Hypothalamus (tissue), 51 donors: ENCODE measurements around the gene LYL1.

Source experiments
- DNase-seq, 51 donors: peaks; one replicate each; lab custom pipeline; 2025; lab: John Stamatoyannopoulos, UW

Gene LYL1

DNA sequence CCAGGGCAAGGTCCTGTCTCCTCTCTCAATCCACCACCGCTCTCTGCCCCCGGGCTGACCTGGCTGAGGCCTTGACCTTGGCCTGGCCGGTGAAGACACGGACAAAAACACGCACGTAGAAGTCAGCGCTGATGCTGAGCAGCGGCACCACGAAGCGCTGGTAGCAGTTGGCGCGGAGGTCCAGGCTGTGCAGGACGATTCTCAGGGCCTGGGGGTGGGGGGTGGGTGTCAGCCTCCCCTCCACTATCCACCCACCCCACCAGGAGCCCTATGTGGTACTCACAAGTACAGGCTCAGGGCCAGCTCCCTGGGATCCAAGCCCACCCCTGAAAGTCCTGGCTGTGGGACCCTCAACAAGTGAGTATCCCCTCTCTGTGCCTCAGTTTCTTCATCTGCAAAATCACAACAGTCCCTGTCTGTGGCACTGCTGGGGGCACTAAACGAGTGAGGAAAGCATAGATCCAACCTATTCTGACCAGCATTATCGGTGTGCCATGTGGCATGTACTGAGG, 7.5 kb upstream of the LYL1 start:
- no peak for DNase-seq

DNA sequence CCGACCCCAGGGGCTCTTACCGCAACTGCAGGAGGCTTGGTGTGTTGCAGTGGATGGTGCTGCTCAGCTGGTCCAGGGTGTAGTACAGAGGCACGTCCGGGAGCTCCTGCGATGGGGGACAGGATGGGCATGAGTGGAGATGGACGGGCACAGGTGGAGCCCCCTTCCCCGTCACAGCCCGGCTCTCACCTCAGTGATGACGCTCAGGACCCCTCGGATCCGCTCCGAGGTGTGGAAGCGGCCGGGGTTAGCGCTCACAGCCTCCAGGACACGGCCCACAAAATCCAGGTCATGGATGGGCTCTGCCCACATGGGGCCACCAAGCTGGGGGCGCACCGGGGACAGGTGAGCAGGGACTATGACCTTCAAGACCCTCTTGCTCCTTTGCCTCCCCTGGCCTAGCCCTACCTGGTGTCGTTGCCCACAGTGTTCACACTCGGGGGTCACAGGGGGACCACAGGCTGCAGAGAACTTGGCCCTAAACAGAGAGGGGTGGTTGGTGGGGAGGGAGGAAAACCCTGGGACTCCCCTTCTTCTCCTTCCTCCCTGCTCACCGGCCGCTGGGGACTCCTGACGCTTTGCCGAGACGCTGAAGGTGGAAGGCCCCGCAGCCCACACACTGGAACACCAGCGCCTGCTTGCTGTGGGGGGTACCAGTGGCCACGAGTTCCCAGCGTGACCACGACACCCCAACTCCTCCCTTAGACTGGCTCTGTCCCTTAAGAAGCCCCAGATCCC, 6.9 kb upstream of the LYL1 start:
- DNase-seq, result no peak

DNA sequence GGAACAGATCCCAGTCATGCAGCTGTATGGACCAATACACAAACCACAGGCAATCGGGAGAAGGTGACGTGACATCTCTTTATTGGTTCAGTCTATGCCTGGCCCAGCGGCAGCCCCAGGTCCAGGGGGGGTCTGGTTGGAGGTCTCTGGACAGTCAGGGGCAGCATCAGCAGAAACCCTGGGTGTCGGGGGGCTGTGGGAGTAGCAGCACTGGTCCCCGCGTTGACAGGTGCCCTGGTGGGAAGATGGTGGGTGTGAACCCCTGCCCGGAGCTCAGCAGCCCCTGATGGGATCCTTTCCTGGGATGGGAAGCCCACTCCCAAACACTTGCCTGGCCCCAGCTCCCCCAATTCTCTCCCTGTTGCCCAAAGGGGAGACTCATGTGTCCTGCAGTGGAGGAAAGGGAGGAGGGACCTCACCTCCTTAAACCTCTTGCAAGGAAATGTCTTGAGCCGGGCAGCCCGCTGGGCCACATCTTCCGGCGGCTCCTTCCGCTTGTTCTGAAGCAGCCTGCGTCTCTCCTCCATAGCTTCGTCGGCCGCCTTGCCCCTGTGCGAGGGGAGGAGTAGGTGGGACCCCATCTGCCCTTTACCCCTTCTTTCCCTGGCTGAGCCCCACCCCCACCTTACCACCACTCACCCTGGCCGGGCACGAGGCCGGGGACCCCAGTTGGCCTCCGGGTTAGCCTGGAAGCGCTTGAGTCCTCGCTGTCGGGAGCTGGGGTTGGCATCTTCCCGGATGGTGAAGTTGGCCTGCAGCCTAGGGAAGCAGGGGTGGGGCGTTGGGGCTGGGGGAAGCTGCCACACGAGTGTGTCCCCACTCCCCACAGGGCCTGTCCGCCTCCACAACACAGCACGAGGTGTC, 2.4 kb upstream of the LYL1 start:
- DNase-seq, result no peak

DNA sequence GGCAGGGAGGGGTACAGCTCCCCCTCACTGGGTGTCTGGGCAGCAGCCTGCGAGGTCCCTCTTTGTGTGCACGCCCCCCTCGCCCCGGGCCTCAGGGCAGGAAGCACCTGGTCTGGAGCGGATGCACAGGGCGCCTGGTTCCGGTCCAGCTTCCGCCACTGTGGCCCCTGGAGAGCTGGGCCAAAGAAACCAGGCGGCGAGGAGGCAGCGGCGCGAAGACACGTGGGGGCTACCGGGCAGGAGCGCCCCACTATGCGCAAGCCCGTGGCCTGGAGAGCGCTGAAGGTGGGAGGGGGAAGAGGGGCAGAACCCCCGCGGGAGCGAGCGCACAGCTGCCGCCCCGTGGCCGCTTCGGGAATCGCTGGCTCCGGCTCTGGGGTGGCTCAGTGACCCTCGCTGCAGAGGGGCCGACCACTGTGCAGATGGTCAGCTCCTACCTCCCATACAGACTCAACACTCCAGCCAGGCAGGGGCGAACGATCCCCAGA, 1.7 kb upstream of the LYL1 start:
- peak in 36 of 51 donors; percentile 9 to 78 (median 47) for DNase-seq

DNA sequence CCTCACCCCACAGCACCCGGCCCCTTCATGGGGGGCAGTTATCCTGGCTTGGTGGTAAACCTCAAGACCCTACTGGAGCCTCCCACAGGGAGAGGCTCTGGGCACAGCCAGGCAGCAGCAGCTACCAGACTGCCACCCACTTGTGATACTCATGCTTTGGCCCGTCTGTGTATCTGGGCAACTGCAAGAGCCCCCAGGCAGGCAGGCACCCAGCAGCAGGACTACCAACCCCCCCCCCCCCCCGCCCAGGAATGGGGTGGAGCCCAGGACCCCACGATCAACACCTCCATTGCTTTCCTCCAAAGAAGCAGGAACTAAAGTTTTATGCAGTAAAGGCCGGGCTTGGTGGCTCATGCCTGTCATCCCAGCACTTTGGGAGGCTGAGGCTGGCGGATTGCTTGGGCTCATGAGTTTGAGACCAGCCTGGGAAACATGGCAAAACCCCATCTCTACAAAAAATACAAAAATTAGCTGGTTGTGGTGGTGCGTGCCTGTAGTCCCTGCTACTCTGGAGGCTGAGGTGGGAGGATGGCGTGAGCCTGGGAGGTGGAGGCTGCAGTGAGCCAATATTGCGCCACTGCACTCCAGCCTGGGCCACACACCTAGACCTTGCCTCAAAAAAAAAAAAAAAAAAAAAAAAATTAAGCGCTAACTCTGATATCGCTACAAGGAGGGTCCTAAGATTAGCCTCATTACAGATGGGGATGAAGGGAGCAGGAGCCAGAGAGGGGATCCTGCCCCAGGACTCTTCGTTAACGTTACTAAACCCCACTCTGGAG, 1.1 kb upstream of the LYL1 start:
- DNase-seq, result no peak

DNA sequence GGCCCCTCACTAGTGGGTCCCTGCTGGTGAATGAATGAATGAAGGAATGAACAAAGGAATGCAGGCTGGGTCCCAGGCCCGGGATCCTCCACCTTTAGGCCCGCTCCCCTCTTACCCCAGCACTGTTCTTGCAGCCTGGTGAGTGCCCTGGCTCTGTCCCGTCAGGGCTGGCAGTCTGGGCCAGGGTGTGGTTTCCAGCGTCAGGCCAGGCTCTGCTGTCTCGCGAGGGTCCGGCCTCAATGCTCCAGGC, 317 bp downstream of the LYL1 start:
- no peak for DNase-seq

DNA sequence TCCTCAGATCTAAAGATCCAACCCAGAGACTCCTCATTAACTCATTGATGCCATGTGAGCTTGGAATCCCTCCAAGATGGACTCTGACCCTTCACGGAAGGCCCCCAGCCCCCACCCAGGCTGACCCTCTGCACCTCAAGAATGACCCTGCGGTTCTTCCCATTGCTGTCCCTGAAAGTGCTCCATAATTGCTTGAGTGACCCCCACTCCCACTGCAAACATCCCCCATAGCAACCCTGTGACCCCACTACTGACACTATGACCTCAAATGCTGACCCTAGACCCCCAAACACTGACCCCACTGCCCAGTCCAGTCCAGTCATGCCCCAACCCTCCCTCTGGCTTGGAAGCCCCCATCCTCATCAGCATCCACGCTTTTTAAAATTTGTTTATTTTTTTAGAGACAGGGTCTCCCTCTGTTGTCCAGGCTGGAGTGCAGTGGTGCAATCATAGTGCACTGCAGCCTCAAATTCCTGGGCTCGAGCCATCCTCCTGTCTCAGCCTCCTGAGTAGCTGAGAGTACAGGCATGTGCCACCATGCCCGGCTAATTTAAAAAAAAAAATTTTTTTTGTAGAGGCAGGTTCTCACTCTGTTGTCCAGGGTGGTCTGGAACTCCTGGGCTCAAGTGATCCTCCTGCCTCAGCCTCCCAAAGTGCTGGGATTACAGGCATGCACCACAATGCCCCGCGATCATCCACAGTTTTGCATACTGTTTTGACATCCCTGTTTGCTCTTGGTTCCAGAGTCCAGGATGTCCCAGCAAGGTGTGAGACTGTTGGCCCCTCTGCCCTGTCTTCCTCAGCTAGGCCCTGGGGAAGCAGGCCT, 855 bp downstream of the LYL1 start:
- no peak for DNase-seq

DNA sequence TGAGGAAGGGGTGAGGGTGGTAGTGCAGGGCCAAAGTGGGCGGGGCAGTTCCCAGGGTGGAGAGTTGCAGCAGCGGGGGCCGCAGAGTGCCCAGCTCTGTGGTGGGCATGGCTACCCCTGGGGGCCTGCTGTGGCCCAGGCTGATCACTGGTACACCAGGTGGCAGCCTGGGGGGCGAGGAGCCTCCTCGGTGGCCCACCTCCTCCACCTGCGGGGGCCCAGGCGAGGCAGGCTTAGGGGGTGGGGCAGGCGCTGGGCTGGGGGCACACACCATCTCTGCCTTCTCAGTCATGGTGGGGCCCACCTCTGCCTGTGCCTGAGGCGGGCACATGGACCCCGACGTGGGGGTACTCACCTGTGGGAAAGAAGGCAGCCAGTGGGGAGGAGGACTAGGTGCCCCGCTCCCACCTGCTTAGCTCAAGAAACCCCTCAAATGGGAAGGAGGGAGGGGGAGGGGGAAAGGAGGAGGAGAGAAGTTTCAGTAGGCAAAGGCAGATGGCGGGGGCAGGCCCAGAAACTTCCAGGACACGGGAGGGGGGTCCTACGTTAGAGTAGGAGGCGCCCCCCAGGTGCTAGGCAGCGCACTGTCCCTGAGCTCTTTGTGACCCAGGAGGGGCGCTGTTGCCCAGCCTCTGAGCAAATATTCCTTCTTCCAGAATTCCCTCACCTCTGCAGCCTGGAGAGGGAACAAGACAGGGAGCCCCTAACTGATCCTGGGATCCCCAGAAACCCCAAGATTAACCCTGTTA, 1.6 kb downstream of the LYL1 start:
- no peak for DNase-seq

DNA sequence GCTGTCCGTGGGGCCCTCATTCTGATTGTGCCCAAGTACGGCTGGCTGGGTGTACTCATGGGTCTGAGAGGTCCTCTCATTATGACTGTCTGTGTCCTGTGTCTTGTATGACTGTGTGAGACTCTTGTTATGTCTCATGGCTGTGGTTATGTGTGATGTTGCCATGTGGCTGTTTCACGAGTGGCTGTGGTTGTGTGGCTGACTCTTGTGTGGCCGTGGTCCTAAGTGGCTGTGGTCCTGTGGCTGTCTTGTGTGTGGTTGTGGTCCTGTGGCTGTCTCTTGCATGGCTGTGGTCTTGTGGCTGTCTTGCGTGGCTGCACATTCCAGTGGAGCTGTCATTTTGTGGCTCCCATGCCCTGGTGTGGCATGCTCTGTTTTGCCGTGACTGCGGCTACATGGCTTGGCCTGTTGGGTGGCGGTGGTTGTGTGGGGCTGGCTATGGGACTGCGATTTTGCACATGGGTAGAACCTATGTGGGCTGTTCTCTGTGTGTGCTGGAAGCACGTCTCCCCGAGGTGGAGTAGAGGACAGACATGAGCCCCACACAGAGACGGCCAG, 2.5 kb downstream of the LYL1 start:
- DNase-seq, result no peak

DNA sequence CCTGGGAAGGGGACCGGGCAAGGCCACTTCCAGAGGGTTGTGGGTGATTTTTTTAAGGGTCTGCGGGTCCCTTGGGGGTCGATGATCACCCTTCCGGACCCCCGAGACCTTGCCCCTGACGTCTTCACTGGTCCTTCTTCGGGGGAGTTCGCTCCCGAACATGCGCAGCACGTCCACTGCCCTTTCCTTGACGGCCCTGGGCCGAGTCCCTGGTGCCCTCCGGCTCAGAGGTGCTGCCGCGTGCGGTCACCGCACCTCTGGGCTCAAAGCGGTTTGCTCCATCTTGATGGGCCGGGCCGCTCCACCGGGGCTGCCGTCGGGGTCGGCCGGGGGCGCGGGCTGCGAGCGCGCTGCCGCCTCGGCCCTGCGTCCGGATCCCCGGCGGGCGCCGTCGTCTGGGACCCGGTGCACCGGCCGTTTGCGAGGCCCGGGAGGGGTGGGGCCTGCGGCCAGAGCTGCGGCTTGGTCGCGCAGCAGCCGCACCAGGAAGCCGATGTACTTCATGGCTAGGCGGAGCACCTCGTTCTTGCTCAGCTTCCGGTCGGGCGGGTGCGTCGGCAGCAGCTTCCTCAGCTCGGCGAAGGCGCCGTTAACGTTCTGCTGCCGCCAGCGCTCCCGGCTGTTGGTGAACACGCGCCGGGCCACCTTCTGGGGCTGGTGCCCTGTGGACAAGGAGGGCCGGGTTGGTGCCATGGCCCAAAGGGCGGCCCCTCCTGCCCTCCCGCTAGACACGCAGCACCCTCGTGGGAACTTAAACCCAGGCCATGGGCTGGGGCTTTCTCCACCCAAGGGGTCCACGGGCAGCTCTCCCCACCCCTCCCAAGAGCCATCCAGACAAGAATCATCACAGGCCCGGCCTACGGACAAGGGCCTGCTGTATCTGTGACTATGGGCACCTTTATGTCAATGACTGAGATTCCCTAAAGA, 3.3 kb downstream of the LYL1 start:
- peak in 7 of 51 donors; percentile 16 to 43 (median 26) for DNase-seq

DNA sequence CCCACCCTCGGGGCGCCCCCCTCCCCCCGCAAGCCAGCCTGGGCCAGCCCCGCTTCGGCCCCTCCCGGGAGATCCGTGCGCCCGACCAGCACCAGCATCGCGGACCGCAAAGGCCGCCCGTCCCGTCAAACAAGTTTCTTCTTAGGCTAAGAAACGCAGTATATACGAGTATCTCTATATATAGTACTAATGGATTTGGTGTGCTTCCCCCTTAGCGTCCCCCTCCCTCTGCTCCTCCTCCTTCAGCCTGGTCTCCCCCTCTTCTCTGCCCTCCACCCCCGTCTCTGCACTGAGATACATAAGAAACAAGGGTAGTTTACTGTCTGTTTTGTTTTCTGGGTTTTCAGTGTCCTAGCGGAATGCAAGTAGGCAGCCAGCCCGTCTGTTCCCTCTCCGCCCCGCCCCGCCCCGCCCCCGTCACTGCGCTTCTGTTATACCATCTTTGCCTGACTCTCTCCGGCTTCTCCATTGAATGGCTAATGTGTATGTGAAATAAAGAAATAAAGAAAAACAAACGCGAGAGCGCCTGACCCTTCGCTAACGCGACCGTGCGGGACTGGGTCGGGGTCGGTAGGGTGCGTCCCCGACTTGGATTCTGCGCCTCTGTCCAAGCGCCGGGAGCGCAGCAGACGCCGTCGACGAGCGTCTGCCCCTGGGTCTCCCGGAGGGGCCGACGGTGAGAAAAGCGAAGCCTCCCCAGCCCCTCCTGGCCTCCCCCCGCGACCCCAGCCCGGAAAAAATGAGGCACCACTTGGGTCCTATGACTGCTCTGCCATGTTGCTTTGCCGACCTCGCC, 4.2 kb downstream of the LYL1 start:
- DNase-seq, result peak in 2 of 51 donors; percentile 32 to 33

DNA sequence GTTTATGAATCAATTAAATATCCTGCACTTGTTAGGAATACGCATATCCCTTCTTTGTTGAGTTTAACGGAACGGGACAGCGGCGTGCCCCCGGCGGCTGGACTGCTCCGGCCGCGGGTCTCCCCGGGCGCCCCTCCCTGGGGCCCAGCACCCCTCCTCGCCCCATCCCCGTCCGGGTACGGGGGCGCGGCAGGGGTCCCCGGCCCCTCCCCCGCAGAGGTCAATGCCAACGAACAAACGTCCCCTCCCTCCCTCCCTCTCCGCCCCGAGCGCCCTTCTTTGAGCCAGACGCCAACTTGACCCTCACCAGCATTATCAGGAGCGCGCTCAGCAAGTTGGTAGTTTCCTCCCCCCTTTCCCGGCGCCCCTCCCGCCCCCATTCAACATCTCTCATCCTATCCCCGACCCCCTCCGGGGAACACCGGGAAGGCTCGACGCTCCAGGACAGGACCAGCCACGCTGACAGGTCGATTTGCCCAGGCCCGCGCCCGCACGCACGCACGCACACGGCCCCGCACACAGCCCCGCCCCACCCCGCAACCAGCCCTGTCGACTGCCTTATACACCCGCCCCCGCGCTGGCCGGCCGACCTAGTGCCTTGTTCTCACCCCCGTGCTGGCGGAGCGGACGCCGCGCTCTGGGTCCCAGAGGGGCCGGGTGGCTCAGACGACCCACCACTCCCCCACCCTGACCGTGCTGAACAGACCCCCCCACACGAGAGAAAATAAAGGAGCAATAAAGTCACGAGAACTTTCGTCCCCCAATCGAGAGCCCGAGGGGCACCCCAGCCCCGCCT, 5.0 kb downstream of the LYL1 start:
- DNase-seq, result peak in 2 of 51 donors; percentile 18 to 37

DNA sequence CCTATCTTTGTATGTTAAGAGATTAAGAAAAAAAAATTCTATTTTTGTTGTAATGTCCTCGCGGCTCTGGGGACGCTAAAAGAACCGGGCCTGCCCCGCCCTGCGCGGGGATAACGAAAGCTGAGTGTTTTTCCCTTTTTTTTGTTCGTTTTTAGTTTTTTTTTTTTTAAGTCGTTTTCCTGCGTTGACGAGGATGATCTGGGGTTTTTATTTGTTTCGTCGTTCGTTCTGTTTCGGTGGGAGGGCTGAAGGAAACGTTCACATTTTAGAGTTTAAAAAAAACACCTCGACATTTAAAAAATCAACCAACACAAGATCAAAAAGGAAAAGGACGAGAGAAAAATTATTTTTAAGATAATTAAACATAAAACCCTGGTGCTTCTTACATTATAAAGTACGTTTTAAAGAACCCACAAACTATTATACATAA, 5.6 kb downstream of the LYL1 start:
- DNase-seq, result no peak

DNA sequence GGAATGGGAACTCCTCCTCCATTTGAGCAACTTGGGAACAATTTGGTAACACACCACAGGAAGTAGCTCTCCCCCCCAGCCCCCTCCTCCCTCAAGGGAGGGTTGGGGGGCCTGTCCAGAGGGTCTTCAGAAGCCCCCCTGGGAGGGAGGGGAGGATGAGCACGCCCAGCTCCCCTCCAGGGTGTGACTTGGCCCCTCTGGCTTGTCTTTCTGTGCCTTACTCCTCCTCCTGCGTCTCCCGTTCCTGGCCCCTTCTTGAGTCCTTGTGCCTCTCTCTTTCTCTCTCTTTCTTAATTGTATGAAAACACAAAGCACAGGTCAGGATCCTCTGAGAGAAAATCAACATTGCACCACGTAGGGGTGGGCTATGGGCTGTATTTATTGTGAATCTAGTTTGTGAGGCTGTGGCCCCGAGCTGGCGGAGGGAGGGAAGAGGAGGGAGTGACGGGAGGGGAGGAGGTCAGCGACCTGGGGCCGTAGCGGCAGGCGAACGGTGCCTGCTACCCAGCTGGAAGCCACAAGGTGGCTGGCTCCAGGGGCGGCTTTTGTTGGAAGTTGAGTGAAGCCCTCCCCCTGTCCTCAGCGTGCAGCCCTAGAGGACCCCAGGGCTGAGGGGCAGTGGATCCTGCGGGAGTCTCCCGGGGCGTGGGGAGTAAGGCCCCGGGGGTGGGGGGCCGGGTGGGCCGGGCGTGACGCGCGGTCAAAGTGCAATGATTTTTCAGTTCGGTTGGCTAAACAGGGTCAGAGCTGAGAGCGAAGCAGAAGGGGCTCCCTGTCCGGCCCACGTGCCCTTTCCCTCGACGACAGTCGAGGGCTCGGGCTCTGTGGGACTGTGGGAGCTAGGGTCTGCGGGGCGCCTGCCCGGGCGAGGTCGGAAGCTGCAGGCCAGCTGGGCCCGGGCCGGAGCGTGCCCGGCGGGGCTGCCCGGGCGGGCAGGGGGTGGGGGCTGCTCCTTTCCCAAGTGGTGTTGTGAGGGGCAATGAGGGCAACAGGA, 6.4 kb downstream of the LYL1 start:
- DNase-seq, result no peak

DNA sequence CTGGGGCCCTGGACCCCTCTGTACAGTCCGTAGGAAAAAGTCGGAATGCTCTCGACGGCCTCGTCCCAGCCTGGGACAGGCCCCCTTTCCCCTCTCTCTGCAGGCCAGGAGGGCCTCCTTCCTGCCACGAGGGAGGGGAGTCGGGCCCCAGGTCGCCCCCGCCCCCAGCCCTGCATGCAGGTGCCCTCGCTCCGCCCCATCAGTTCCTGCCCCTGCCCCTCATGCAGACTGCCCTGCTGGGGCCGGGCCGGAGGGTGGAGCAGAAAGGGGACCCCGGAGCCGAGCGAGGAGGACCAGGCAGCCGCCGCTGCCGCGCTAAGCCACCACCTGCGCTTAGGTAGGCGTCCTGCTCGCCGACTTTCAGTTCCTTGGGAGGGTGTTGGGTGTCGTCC, 7.3 kb downstream of the LYL1 start:
- peak in 1 of 51 donors; percentile 21 for DNase-seq
